Thyroid gland (tissue), 4 donors: Measurements from ENCODE around the gene PRRG3.

ENCODE experiments used
- POLR2A ChIP-seq, 2 donors: fragments of 450-650 bp; IDR thresholded peaks; one replicate each; pipeline ENCODE4 v1.6.1; 2017; ENCODE audit warnings: antibody characterized with exemption in 2 of 2, mild to moderate bottlenecking in 2 of 2, moderate library complexity in 1 of 2
- TF ChIP-seq, protein P1 (sequence below), 6 experiments: fragments of 200-600 bp in 3 of 6; fragments of 450-650 bp in 3 of 6; sonication (generic) in 3 of 6; IDR thresholded peaks; one replicate each; pipeline ENCODE4 v1.5.1; 2016 to 2019; ENCODE audit warnings: antibody characterized with exemption in 6 of 6, mild to moderate bottlenecking in 2 of 6, inconsistent platforms in 1 of 6, moderate library complexity in 1 of 6

GRCh38 chrX:151736685-151737084 is 41.4 kb downstream of the PRRG3 start:
- TF ChIP-seq, protein P1, sequence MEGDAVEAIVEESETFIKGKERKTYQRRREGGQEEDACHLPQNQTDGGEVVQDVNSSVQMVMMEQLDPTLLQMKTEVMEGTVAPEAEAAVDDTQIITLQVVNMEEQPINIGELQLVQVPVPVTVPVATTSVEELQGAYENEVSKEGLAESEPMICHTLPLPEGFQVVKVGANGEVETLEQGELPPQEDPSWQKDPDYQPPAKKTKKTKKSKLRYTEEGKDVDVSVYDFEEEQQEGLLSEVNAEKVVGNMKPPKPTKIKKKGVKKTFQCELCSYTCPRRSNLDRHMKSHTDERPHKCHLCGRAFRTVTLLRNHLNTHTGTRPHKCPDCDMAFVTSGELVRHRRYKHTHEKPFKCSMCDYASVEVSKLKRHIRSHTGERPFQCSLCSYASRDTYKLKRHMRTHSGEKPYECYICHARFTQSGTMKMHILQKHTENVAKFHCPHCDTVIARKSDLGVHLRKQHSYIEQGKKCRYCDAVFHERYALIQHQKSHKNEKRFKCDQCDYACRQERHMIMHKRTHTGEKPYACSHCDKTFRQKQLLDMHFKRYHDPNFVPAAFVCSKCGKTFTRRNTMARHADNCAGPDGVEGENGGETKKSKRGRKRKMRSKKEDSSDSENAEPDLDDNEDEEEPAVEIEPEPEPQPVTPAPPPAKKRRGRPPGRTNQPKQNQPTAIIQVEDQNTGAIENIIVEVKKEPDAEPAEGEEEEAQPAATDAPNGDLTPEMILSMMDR (IDR thresholded peaks at IDR 0.05), result no peak
- no peak for TF ChIP-seq POLR2A (IDR thresholded peaks at IDR 0.05)
